GM18873 (cell line): ENCODE results near the gene KPNA4.
"Not testable (repeated sequence)": the region's sequence is repeated elsewhere in the genome, so short reads cannot be mapped to it uniquely, and the experiment has no call there.

Experiments
- ATAC-seq: cut with Tn5 transposase; IDR thresholded peaks from one replicate; pipeline ENCODE4 v1.9.1; 2021; ENCODE audit warnings: mild to moderate bottlenecking, moderate library complexity, moderate number of reproducible peaks; ENCODE audit not compliant: unreplicated experiment, low FRiP score

KPNA4 gene, protein sequence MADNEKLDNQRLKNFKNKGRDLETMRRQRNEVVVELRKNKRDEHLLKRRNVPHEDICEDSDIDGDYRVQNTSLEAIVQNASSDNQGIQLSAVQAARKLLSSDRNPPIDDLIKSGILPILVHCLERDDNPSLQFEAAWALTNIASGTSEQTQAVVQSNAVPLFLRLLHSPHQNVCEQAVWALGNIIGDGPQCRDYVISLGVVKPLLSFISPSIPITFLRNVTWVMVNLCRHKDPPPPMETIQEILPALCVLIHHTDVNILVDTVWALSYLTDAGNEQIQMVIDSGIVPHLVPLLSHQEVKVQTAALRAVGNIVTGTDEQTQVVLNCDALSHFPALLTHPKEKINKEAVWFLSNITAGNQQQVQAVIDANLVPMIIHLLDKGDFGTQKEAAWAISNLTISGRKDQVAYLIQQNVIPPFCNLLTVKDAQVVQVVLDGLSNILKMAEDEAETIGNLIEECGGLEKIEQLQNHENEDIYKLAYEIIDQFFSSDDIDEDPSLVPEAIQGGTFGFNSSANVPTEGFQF

DNA sequence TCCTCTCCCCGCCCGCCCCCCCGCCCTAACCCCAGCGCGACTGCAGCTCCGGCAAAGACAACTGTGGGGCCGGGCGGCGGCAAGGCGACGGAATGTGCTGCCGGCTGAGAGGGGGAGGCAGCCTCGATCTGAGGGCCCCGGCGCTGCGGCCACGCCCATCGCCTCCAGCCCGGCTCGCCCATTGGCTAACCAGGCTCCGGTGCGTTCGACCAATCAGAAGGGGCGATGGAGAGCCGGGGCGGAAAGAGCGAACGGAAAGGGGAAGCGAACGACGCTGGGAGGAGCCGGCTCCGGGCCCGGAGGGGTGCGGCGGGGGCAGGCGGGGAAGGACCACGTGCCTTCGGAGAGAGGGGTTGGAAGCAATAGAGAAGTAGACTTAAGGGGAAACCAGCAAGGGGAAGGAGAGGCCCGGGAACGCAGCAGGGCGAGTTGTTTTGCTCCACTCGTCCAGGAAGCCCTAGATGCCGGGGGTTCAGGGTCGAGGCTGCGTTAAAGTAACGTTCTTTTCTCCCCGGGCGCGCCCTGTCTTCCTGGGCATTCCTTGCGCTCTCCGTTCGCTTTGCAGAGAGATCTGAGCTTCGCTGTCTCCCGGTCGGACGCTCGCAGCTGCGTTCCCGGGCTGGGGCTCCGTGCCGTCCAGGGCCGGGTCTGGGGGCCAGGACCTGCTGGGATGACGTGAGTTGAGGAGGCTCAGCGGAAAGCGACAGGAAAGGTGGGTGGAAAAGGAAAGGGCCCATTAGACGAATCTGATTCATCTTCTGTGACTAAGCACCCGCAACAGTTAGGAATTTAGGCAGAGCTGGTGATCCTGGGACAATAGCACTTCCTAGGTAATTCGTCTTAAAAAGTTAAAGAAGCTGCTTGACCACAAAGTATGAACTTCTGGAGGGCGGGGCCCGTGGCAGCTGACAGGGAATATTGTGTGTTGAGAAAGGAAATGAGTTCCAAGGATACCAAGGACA lies at the start of gene KPNA4:
KPNA4 (minus strand) TSS at position 130 of the 962 bp plus-strand sequence. CDS start 289 bp downstream, outside the sequence.
- peak; percentile 93 for ATAC-seq

DNA sequence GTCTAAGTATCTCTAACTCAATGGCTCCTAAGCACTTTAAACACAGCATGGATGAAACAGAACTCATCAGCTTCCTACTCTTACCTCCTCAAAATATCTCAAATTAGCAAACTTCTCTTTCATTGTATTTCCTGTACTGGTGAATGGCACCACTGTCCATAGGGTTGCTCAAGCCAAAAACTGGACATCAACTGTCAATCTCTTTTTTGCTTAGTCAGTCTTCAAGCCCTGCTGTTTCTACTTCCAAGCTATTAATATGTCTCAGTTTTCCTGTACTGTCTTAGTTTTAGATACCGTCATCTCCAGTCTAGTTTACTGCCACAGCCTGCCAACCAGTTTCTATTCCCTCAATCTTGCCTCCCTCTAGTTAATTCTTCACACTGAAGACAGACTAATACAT lies 48.3 kb upstream of the KPNA4 start:
- no peak for ATAC-seq

DNA sequence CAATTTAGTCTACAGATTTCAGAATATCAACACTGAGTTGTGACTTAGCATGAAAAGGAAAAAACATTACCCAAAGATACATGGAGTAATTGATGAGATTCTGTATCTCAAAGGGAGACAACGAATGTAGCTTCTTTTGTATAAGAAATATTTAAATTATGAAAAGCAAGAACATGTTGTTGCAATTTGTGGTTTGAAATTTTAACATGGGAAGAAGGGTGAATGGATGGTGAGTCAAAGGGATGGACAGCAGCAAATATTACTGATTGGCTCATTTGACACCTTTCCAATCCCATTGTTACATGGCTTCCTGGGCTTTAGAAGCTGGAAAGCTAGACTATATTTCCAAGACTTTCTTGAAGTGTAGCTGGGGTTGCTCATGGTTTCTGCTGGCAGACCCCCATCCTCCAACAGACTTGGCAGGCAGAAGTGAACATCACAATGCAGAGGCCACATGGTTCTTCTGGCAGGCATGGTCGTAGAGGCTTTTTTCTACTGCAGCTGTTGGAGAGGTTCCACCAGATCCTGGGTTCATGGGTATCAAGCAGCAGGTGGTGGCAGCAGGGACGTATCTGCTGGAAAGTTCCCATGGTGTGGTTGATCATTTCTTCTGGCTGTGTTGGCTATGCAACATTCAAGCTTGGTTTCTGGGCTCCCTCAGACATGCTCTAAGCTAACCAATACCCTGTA lies 47.2 kb upstream of the KPNA4 start:
- ATAC-seq = no peak

DNA sequence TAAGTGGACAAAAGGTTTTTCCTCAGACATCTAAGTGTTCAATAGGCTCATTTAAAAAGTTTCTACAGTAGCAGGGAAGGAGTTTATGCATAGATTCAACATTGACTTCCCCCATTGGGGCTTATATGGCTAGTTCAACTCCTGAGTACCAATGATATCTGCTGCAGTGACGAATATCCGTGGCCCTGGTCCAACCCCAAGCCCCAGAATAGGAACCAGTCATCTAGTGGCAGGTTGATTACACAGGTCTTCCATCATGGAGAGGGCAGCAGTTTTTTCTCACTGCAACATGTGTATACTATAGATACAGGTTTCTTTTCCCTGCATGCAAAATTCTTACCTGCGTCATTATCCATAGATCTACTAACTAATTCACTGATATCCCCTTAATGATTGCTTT lies 45.8 kb upstream of the KPNA4 start:
- no peak for ATAC-seq

DNA sequence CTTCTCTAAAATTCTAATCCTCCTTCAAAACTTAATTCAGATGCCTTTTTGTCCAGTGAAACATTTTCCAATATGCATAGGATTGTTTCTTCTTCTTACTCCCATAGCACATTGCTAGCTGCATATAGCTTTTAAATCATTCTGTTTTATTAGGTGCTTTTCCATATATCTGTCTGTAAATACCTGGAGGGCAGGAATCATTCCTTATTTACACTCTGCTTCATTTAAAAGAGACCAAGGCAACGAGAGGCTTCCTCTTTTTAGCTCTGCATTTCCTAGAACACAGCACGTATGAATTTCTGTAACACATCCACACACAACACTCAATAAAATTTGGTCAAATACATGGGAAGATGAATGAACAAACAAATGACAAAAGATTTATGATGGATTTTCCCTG lies 43.5 kb upstream of the KPNA4 start:
- no peak for ATAC-seq

DNA sequence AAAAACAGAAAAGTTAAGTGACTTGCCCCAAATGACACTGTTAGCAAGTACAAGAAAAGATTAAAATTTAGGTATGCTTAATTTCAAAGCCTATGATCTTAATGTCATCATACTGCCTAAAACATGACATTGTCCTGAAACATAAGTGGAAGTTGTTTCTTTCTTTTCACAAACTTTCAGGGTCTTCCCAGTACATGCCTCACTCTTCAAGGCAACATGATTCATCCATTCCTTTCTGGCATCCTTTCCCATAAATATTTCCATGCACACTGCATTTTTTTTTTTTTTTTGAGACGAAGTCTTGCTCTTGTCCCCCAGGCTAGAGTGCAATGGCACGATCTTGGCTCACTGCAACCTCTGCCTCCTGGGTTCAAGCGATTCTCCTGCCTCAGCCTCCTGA lies 42.5 kb upstream of the KPNA4 start:
- ATAC-seq = no peak

DNA sequence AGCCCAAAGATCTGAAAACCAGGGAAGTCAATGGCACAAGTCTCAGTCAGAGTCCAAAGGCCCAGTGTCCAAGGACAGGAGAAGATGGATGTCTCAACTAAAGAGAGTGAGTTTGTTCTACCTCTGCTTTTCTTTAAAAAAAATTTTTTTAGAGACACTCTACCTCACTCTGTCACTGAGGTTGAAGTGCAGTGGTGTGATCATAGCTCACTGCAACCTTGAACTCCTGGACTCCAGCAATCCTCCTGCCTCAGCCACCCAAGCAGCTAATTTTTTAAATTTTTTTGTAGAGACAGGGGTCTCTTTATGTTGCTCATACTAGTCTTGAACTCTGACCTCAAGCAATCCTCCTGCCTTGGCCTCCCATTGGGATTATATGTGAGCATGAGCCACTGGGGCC lies 39.9 kb upstream of the KPNA4 start:
- ATAC-seq = no peak

DNA sequence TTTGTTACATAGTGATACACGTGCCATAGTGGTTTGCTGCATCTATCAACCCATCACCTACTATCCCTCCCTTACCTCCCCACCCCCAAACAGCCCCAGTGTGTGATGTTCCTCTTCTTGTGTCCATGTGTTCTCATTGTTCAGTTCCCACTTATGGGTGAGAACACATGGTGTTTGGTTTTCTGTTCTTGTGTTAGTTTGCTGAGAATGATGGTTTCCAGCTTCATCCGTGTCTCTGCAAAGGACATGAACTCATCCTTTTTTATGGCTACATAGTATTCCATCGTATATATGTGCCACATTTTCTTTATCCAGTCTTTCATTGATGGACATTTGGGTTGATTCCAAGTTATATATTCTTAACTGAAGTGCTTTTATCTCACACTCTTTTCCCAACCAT lies 38.5 kb upstream of the KPNA4 start:
- ATAC-seq = not testable (repeated sequence)

DNA sequence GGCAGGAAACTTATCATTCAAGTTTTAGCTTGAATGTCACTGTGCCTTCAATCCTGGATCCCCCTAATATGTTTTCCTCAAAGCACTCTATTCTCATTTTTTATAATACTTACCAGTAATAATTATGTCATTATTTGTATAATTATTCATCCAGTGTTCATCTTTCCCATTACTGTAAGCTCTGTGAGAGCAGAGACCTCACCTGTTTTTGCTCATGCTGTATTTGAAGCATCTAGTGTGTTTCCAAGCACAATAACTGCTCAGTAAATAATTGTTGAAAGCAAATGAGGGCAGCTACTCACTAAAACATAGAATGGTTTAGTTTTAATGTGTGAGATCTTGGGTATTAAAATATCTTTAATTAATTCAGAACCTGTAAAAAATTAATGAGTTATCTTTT lies 36.9 kb upstream of the KPNA4 start:
- no peak for ATAC-seq

DNA sequence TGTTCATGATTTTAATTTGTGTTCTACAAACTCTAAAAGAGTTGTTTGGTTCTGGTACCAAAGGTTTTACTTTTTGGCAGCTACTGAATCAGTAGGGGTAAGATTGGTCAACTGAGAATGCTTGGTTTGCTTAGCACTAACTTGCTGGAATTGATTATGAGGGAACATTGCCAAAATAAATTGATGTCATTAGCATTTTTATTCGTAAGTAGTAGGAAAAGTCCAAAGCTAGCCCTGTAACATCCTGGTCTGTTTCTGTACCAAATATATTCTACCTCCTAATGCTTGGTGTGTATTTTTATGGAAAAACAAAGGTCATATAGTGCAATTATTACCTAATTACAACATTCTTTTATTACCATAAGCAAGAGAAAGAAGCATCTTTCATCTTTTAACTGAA lies 35.9 kb upstream of the KPNA4 start:
- no peak for ATAC-seq

DNA sequence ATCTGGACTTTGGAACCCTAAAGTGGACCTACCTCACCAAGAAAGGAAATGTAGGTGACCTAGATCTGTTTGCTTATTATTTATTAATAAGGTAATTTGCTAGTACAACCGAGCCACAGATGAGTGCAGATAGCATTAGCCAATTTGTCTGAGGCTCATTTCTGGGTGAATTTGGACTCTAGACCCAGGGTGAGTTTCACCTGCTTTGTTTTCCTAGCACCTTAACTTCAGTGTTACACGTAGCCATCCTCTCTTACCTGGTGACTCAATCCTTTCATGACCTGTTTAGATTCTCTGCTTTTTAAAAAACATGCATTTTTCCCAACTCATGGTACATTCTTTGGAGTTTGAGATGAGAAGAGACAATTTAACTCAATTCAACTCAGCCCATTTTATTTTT lies 33.5 kb upstream of the KPNA4 start:
- no peak for ATAC-seq

DNA sequence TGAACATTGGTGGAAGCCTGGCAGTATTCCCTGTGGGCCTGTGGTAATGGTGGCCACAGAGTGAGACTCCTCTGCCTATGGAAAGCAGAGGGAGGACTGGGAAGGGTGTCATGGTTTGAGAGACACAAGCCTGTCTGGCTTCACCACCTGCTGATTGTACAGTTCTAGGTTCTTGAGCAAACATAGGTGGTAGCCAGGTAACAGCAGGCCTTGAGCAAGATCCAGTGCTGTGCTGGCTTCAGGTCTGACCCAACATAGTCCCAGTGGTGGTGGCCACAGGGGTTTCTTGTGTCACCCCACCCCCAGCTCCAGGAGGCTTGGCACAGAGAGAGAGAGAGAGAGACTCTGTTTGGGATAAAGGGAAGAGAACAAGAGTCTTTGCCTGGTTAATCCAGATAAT lies 22.7 kb upstream of the KPNA4 start:
- ATAC-seq = no peak

DNA sequence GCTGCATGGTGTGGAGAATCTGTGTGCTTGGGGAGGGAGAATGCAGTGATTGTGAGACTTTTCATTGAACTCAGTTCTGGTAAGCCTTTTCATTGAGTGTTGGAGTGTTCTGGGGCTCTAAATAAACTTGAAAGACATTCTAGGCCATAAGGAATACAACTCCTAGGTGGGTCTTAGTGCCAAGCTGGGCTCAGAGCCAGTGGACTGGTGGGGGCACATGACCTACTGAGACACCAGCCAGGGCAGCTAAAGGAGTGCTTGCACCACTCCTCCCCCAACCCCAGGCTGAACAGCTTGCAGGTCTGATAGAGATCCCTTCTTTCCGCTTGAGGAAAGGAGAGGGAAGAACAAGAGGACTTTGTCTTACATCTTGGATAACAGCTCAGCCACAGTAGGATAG lies 21.7 kb upstream of the KPNA4 start:
- ATAC-seq = no peak

DNA sequence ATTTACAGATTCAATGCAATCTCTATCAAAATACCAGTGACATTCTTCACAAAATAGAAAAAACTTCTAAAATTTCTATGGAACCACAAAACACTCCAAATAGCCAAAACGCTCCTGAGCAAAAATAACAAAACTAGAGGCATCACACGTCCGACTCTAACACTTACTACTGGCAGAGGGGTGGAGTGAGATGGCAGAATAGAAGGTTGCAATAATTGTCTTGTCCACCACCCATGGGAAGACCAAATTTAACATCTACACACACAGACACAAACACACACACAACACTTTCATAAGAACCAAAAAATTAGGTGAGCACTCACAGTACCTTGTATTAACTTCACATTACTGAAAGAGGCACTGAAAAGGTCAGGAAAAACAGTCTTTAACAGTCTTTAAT lies 21.3 kb upstream of the KPNA4 start:
- ATAC-seq = no peak

DNA sequence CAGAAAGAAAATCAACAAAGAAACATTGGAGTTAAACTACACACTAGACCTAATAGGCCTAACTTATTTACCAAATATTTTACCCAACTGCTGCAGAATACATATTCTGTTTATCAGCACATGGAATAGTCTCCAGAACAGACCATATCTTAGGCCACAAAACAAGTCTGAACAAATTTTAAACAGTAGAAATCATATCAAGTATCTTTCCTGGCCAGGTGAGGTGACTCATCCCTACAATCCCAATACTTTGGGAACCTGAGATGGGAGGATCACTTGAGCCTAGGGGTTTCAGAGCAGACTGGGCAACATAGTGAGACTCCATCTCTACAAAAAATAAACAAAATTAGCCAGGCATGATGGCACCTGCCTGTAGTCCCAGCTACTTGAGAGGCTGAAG lies 18.1 kb upstream of the KPNA4 start:
- no peak for ATAC-seq

DNA sequence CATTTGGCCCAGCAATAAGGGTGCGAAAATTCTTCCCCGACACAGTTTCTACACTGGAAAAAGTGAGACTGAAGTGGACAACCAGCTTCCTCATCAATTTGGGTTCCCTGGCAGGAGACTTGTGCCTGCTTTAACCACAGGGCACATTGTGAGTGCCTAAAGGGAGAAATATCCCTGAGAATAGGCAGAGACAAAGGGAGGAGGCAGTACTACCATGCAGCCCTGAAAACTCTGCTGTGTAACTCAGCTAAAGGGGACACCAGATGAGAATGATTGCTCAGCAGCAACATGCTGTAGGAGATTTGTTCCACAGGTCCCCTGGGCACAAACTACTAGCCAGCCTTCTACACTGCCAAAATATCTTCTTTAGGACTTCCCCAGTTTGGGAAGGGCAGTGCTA lies 15.6 kb upstream of the KPNA4 start:
- no peak for ATAC-seq

DNA sequence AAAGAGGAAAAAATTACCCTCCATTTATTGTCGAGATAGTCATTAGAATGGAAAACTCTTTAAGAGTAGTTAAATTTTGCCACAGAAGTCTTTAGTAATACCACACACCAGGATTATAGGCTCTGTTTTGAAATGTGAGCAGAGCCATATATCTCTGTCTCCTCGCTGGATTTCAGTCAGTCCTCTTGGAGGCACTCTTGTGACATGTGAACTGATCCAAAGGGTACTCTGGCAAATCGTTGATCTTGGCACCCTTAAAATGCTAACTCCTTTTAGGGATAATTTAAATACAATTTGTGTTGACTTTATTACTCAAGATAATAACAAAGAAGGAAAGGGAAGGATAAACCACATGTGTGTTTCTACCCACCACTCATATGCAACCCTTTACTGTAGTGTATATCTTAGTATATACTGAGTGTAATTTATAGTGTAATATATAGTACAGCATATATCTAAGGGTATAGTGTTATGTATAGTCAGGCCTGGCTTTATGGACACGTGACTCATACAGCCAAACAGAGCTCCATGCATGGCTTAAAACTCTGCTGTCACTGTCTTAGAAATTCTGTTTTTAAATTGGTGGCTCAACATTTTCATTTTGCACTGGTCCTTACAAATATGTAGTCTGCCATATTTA lies 12.3 kb upstream of the KPNA4 start:
- ATAC-seq = no peak

DNA sequence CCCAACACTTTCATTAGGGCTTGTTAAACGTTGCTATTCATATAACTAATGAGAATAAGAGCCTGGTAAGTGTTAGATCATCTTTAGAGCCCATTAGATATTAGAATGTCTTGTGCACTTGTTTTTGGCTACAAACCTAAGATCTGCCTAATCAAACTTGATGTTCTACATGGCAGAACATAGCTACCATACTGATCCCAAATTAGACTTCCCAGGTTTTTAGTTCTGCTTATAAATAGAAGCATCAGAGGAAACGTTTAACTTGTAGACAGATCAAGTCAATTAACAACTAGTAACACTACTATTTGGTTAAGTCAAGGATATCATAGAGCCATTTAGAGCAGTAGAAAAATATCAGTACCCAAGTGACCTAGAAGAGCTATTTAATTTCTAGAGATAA lies 11.7 kb upstream of the KPNA4 start:
- ATAC-seq = no peak

DNA sequence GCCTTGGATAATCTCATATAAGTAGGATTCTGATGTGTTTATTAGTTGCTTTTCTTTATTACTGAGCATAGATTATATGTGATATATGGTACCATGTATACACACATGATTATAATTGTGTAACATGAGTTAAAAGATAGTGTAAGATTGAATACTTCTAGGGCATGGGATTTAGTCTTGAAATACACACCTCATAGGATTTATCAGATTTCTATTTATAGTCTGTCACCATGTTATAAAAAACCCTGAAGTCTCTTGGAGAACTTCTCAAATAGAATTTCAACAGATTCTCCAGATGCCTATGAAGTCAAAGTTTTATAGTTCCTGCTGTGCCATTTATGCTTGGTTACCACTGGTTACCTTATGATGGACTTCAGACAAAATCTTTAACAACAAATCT lies 11.2 kb upstream of the KPNA4 start:
- ATAC-seq = no peak

DNA sequence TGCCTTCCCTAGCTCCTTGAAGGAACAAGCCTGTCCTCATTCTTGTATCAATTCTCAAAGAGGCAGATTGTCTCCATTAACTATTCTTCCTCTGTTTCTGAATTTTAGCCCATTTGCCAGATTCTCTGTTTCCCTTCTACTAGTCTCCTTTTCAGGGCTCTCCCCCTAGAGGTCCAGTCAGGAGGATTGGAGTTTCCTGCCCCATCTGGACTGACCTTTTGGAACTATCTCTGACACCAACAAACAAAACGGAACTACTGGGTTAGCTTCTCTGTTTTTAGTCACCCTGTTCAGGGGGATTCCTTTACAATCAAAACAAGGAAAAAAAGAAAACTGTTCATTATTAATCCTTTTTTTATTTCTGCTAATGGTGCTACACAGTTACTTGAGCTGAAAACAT lies 10.2 kb upstream of the KPNA4 start:
- no peak for ATAC-seq
